Hepatocyte (in vitro differentiated cells): ENCODE results near the gene SLC22A13. TPM values are rescaled to one million over a fixed set of nuclear protein-coding genes. Genes with fewer than 3 reads are reported as not detected.

Experiments used
- DNase-seq: peaks from one replicate; pipeline ENCODE4 v3.0.0-alpha.2; 2016; ENCODE audit warnings: low spot score
- H2AFZ ChIP-seq: fragments of 200-600 bp; sonication (generic); 2 replicates; pipeline ENCODE4 v1.6.0; 2016; ENCODE audit warnings: antibody characterized with exemption, mild to moderate bottlenecking
- H3K27ac ChIP-seq: fragments of 200-600 bp; sonication (generic); 2 replicates; pipeline ENCODE4 v1.5.1; 2016; ENCODE audit warnings: mild to moderate bottlenecking
- H3K27me3 ChIP-seq: fragments of 200-600 bp; sonication (generic); 2 replicates; pipeline ENCODE4 v1.6.1; 2016
- H3K36me3 ChIP-seq: fragments of 200-600 bp; sonication (generic); replicated peaks from 2 replicates; pipeline ENCODE4 v1.5.1; 2016; ENCODE audit warnings: low read depth; ENCODE audit not compliant: insufficient read depth
- H3K4me1 ChIP-seq: fragments of 200-600 bp; sonication (generic); 2 replicates; pipeline ENCODE4 v1.5.1; 2016; ENCODE audit warnings: mild to moderate bottlenecking, moderate library complexity; ENCODE audit not compliant: insufficient read depth
- H3K4me2 ChIP-seq: fragments of 200-600 bp; sonication (generic); 2 replicates; pipeline ENCODE4 v1.6.0; 2016
- H3K4me3 ChIP-seq: fragments of 200-600 bp; sonication (generic); 2 replicates; pipeline ENCODE4 v1.5.1; 2016; ENCODE audit warnings: mild to moderate bottlenecking
- H3K79me2 ChIP-seq: fragments of 200-600 bp; sonication (generic); 2 replicates; pipeline ENCODE4 v1.6.0; 2017; ENCODE audit warnings: mild to moderate bottlenecking
- H3K9me2 ChIP-seq: fragments of 200-600 bp; sonication (generic); replicated peaks from 2 replicates; pipeline ENCODE4 v1.6.0; 2017; ENCODE audit warnings: mild to moderate bottlenecking; ENCODE audit not compliant: insufficient read depth
- H3K9me3 ChIP-seq: fragments of 200-600 bp; sonication (generic); 2 replicates; pipeline ENCODE4 v1.5.1; 2016; ENCODE audit warnings: low read depth, mild to moderate bottlenecking
- H4K20me1 ChIP-seq: fragments of 200-600 bp; sonication (generic); 2 replicates; pipeline ENCODE4 v1.6.0; 2016; ENCODE audit warnings: mild to moderate bottlenecking; ENCODE audit not compliant: insufficient read depth, poor library complexity, severe bottlenecking
- CTCF ChIP-seq: fragments of 200-600 bp; sonication (generic); IDR thresholded peaks from 2 replicates; pipeline ENCODE4 v1.5.1; 2016; ENCODE audit warnings: antibody characterized with exemption, mild to moderate bottlenecking; ENCODE audit not compliant: poor library complexity
- EZH2 ChIP-seq: fragments of 200-600 bp; sonication (generic); IDR thresholded peaks from 2 replicates; pipeline ENCODE4 v1.6.1; 2016; ENCODE audit warnings: antibody characterized with exemption, mild to moderate bottlenecking, borderline replicate concordance
- EZH2phosphoT487 ChIP-seq: fragments of 200-600 bp; sonication (generic); IDR thresholded peaks from one replicate; pipeline ENCODE4 v1.6.1; 2018; ENCODE audit warnings: antibody characterized with exemption, mild to moderate bottlenecking, low read depth, moderate library complexity; ENCODE audit not compliant: unreplicated experiment, severe bottlenecking
- WGBS: methylation state at CpG from one replicate; pipeline ENCODE4 v1.1.6; 2016; ENCODE audit warnings: low lambda C conversion rate; ENCODE audit errors: missing lambda C conversion rate; 5-methylcytosine and 5-hydroxymethylcytosine counted together
- polyA plus RNA-seq: library from polyadenylated mRNA; unstranded; fragments of >200 nt; fragmentation: Nextera tagmentation; extraction: Ambion mirVana; gene quantifications from 2 replicates; pipeline ENCODE4 v1.2.1, GENCODE V29; 2016
- total RNA-seq: library from RNA; depleted of rRNA; stranded (reverse); fragments of >200 nt; gene quantifications from 2 replicates; pipeline ENCODE4 v1.2.3, GENCODE V29; 2014

Gene SLC22A13
- total and polyA plus RNA-seq, 2 experiments from 2014 or later = 0.77 TPM; not detected in 1

GRCh38 chr3:38222032-38222634 lies 43.5 kb upstream of the SLC22A13 start:
- H3K9me2 ChIP-seq = no peaks in the 10 kb centered on the region
- WGBS = 73% methylated on average over 7 of the region's 7 CpGs
- no peaks in the 10 kb centered on the region for H3K9me3 ChIP-seq
- H3K27ac ChIP-seq = no peak overlapping the region
- no peak overlapping the region for H3K4me2 ChIP-seq
- H4K20me1 ChIP-seq = no peaks in the 10 kb centered on the region
- no peak for DNase-seq
- peaks cover 9% of the 10 kb centered on the region for H3K79me2 ChIP-seq
- no peak for TF ChIP-seq EZH2phosphoT487
- TF ChIP-seq CTCF = no peak
- TF ChIP-seq EZH2 = no peak
- no peaks in the 10 kb centered on the region for H3K36me3 ChIP-seq
- no peak overlapping the region for H3K4me3 ChIP-seq
- H3K27me3 ChIP-seq = no peaks in the 10 kb centered on the region
- no peaks in the 10 kb centered on the region for H3K4me1 ChIP-seq
- H2AFZ ChIP-seq = no peak overlapping the region

- Histone ChIP-seq H3K27me3 (no peaks in the 10 kb centered on the region), H3K9me2 (no peaks in the 10 kb centered on the region), H3K4me1 (no peaks in the 10 kb centered on the region), H3K9me3 (no peaks in the 10 kb centered on the region), H3K27ac (no peak overlapping the region), H3K4me3 (no peak overlapping the region), H4K20me1 (no peaks in the 10 kb centered on the region), H2AFZ (no peak overlapping the region), H3K36me3 (no peaks in the 10 kb centered on the region), H3K4me2 (no peak overlapping the region), H3K79me2 (peaks cover 7% of the 10 kb centered on the region)
- TF ChIP-seq EZH2phosphoT487 (no peak), CTCF (no peak), EZH2 (no peak)
- 95% methylated on average over 4 of the region's 4 CpGs for WGBS
- DNase-seq = no peak
These were observed 41.3 kb upstream of the SLC22A13 start for GRCh38 chr3:38224357-38224756.

- Histone ChIP-seq H3K4me1 (no peaks in the 10 kb centered on the region), H3K36me3 (no peaks in the 10 kb centered on the region), H3K27me3 (no peaks in the 10 kb centered on the region), H4K20me1 (no peaks in the 10 kb centered on the region), H2AFZ (no peak overlapping the region), H3K79me2 (no peaks in the 10 kb centered on the region), H3K4me3 (no peak overlapping the region), H3K27ac (no peak overlapping the region), H3K4me2 (no peak overlapping the region), H3K9me2 (no peaks in the 10 kb centered on the region), H3K9me3 (no peaks in the 10 kb centered on the region)
- DNase-seq = no peak
- WGBS = 98% methylated on average over 2 of the region's 2 CpGs
- no peak for TF ChIP-seq EZH2
- TF ChIP-seq CTCF = no peak
- TF ChIP-seq EZH2phosphoT487 = no peak
These were observed 39.3 kb upstream of the SLC22A13 start for GRCh38 chr3:38226273-38226672.
